RPMI8226 (cell line): ENCODE data around the gene NAA60.

ENCODE experiments used
- DNase-seq: peaks from one replicate; pipeline ENCODE4 v3.0.0-alpha.2; 2015

NAA60 gene

GRCh38 chr16:3443108-3444031 is at the start of gene NAA60, which contains the start of gene ZNF597:
TSS of gene NAA60 (plus strand) at chr16:3443680. CDS start at chr16:3476228, 32,548 bp downstream.
TSS of gene ZNF597 (minus strand) at chr16:3443504. CDS start at chr16:3443153, 351 bp downstream.
- peak; percentile 92 for DNase-seq

GRCh38 chr16:3400446-3400778 is 43.1 kb upstream of the NAA60 start:
- no peak for DNase-seq

GRCh38 chr16:3400779-3401688 is 42.4 kb upstream of the NAA60 start, which contains the start of the genes ZNF174 and ZSCAN32:
TSS of gene ZNF174 (plus strand) at chr16:3401215. CDS start at chr16:3402005, 790 bp downstream.
TSS of gene ZSCAN32 (minus strand) at chr16:3401004. CDS start at chr16:3397557, 3,447 bp downstream.
- peak; percentile 100 for DNase-seq

- peak; percentile 21 for DNase-seq
Measured at GRCh38 chr16:3401719-3402397, 41.6 kb upstream of the NAA60 start.

GRCh38 chr16:3408561-3409197 is 34.8 kb upstream of the NAA60 start:
- no peak for DNase-seq

- DNase-seq = peak; percentile 8
Measured at GRCh38 chr16:3413730-3414379, 29.6 kb upstream of the NAA60 start.

- peak; percentile 90 for DNase-seq
Measured at GRCh38 chr16:3431779-3432219, 11.7 kb upstream of the NAA60 start.

- no peak for DNase-seq
Measured at GRCh38 chr16:3434373-3434772, 9.1 kb upstream of the NAA60 start.

GRCh38 chr16:3439637-3440036 is 3.8 kb upstream of the NAA60 start:
- no peak for DNase-seq

- DNase-seq = peak; percentile 49
Measured at GRCh38 chr16:3444032-3444388, 530 bp downstream of the NAA60 start.

GRCh38 chr16:3454093-3454492 is 10.6 kb downstream of the NAA60 start:
- no peak for DNase-seq

GRCh38 chr16:3454631-3455147 is 11.2 kb downstream of the NAA60 start:
- DNase-seq = no peak

- DNase-seq = peak; percentile 97
Measured at GRCh38 chr16:3457434-3458252, 14.2 kb downstream of the NAA60 start.

- DNase-seq = peak; percentile 55
Measured at GRCh38 chr16:3458278-3458851, 14.9 kb downstream of the NAA60 start.

GRCh38 chr16:3458852-3459361 is 15.4 kb downstream of the NAA60 start:
- DNase-seq = peak; percentile 40

GRCh38 chr16:3459401-3460090 is 16.1 kb downstream of the NAA60 start:
- DNase-seq = peak; percentile 61

- DNase-seq = no peak
Measured at GRCh38 chr16:3460121-3460520, 16.6 kb downstream of the NAA60 start.

GRCh38 chr16:3460585-3460984 is 17.1 kb downstream of the NAA60 start:
- no peak for DNase-seq

- DNase-seq = no peak
Measured at GRCh38 chr16:3461151-3461550, 17.7 kb downstream of the NAA60 start.
